ENCODE measurements around the gene RBM34.
"Not testable (repeated sequence)": the region's sequence is repeated elsewhere in the genome, so short reads cannot be mapped to it uniquely, and the experiment has no call there.

Gene RBM34, protein sequence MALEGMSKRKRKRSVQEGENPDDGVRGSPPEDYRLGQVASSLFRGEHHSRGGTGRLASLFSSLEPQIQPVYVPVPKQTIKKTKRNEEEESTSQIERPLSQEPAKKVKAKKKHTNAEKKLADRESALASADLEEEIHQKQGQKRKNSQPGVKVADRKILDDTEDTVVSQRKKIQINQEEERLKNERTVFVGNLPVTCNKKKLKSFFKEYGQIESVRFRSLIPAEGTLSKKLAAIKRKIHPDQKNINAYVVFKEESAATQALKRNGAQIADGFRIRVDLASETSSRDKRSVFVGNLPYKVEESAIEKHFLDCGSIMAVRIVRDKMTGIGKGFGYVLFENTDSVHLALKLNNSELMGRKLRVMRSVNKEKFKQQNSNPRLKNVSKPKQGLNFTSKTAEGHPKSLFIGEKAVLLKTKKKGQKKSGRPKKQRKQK

DNA sequence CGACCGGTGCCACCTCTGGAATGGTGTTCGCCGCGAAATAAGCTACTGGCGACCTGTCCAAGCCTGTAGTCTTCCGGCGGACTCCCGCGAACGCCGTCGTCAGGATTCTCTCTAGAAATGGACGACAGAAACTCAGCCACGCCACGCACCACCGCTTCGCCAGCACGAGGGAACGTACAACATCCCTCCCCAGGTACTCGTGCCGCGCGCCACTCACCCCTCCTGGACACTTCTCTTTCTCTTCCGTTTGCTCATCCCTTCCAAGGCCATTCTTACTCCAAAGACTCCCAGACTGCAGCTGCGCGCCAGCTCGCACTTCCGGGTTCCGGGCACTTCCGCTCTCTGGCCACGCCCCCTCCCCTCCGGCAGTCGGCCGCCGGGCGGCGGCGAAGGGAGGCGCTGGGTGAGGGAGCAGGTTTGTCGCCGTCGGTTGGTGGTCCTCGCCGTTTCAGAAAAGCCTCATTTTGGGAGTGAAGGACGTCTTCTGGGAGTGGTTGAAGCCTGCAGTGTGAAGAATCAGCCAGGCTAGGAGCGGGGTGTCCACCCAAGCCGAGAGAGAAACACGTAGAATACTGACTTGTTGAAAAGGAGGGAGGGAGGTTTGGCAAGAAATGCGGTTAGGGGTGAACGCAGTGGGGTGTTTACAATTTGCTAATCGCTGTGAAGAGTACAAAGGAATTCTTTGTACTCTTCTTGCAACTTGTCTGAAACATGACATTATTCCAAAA, at the start of gene RBM34:
Gene RBM34 (minus strand): TSS at position 294 of the 728 bp plus-strand sequence. CDS start 24 bp downstream, at position 270.
- peak; percentile 90 for DNase-seq (ENCODE audit: low read depth)

DNA sequence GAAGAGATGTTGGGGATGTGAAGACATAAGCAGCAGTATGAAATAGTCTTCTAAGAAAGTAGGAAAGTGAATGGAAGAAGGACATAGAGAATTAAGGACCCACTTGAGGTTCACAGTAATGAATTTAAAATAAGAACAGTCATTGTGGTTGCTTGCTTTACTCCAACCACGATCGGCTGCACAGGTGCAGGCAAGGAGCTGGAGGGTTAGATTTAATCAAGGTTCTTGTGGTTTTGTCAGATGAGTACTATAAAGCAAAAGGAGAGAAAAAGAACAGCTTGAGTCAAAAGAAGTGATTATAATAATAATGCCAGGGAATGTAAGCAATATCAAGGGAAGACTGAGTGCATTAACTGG, 46.1 kb upstream of the RBM34 start:
- DNase-seq (ENCODE audit: low read depth), result peak; percentile 15

DNA sequence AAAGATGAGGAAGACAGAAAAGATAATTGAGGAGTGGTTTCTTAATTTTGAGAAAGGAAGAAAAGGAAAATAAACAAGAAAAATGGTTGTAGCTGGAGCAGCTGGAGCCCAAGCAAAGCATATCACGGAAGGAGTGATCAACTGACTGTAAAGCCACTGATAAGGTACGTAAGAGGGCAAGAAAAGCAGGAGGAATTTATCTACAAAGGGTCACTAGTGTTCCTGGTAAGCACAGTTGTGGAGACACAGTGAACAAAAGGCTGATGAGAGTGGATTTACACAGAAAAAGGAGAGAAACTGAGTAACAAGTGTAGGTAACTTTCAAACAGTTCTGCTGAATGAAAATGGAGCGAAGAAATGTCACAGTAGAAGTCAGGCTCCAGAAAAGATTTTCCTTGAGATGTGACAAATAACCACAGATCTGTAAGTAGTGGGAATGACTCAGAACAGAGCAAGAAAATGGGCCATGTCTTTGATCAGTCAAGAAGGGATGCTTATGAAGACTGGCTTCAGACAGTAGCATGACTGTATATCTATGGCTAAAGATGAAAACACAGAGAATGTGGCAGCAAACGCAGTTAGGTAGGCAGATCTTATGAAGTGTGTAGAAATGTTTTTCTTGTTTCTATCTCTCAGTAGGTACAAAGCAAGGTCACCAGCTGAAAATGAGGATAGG, 45.6 kb upstream of the RBM34 start:
- no peak for DNase-seq (ENCODE audit: low read depth)

DNA sequence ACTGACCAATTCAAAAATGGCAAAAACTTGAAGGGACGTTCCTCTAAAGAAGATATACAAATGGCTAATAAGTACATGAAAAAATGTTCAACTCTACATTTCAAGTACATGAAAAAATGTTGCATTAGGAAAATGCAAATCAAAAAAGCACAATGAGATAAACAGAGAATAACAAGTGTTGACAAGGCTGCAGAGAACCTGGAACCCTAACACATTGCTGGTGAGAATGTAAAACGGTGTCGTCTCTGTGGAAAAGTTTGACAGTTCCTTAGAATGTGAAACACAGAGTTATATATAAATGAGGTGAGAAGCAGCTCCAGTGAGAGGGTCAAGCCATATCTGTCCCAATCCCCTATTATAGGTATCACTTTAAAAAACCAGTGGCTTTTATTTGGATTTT, 44.6 kb upstream of the RBM34 start:
- no peak for DNase-seq (ENCODE audit: low read depth)

DNA sequence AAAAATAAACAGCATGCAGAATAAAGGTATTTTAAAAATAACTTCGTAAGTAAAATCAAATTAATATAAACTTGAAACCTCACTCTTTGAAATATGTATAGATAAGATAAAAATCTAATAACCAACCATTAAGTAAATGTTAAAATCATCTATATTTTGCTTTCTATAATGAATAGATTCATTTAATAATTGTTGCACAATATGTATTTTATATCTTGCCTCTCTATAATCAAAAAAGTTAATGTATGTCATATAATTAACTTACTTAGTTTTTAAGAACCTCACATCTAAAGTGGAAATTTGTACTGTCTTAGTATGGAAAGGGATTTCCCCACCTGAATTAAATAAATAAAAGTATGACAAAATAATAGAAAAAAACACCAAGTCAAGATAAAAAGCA, 42.4 kb upstream of the RBM34 start:
- DNase-seq (ENCODE audit: low read depth), result no peak

DNA sequence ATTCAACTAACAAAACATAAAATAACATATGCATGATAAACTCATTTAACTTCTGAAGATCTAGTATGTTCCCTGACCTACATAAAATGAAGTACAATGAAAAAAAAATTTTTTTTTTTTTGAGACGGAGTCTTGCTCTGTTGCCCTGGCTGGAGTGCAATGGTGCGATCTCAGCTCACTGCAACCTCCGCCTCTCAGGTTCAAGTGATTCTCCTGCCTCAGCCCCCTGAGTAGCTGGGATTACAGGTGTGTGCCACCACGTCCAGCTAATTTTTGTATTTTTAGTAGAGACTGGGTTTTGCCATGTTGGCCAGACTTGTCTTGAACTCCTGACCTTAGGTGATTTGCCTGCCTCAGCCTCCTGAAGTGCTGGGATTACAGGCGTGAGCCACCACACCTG, 41.4 kb upstream of the RBM34 start:
- not testable (repeated sequence) for DNase-seq (ENCODE audit: low read depth)

DNA sequence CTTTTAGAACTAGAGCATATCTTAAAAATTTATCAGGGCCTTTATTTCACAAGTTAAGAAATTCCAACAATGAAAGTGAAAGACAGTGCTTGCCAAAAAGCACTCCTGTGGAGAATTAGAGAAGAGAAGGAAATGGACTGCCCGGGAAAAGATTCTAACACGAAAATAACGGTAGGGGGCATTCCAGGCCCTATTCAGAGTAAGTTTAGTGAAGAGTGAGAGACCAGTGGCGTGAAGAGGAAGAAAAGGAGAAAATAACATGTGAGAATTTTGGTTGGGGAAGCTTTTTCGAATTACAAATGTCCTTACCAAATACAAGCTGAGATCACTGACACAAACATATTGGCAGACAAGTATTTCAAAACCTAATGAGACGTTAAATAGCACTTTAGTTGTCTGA, 38.4 kb upstream of the RBM34 start:
- DNase-seq (ENCODE audit: low read depth), result no peak

DNA sequence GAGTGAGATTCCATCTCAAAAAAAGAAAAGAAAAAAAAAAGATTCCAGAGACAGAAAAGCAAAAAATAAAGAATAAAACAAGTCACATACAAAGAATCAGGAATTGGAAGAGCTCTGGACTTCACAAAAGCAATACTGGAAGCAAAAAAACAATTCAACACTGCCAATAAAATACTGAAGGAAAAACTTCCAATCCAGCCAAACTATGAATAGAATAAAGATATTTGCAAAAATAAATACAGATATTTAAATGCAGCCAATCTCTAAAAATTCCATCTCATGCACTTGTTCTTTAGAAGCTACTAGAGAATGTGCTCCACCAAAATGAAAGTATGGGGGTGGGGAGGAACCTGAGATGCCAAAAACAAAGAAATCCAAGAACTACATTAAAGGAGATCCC, 29.4 kb upstream of the RBM34 start:
- no peak for DNase-seq (ENCODE audit: low read depth)

DNA sequence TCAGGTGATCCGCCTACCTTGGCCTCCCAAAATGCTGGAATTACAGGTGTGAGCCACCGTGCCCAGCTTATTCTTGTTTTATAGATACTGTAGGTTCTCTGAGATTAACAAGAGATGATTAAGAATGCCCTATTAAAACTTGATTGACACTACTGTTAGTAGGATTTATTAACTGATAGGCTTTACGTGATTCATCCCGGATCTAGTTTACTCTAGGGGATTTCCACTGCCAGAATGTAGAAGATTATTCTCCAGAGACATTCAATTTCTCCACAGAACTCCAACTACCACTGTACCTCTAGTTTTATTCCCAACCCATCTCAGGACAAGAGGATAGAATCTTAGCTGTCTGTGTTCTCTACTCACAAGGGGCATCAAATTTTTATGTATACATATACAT, 26.3 kb upstream of the RBM34 start:
- no peak for DNase-seq (ENCODE audit: low read depth)

DNA sequence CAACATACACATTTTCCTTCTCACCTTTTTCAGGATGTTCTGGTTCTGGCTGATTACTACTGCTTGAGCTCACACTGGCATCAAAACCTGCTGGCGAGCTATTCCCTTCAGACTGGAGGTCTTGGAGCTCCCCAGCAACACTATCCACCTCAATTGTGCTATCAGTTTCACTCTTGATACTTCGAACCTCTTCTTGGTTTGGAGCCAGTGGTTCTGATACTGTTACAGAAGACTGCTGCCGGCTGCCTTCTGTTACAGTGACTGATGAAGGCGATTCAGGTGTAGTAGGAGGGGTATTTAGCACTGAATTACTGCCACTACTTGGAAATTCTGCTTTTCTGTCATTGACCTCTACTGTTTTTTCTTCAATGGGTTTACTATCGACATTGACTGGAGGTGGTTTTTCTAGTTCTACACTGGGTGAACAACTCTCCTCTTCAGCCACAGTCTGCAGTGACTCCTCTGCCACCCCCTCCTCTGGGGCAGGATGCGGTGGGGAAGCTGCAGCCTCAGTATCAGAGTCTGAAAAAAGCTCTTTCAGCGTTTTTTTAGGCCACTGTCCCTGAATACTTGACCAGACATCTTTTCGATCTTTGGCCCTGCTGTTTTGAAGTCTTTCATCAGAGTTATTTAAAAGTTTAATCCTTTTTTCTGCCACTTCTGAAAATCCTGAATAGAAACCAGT, 20.7 kb upstream of the RBM34 start:
- no peak for DNase-seq (ENCODE audit: low read depth)

DNA sequence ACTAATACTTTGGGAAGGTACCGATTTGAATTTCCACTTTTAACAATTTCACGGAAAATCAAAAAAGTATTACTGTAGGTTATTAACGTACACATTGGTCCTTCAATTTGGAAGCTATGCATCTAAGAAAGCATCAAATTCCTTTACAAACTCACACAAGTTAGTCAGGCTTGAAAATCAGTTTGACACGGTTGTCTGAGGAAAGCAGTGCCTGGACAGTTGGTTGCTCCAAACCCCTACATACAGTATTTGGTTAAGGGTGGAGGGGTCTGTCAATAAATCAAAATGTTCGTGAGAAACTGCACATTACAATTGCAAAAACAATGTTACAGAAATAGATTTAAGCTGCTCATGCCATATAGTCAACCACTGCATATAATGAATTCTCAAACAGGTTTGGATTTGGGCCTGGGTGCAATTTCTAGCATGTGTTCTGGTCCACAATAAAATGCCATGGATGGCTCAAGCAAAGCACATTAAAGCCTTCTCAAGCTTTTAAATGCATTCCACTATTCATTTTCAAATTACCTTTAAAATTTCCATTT, 19.9 kb upstream of the RBM34 start:
- no peak for DNase-seq (ENCODE audit: low read depth)

DNA sequence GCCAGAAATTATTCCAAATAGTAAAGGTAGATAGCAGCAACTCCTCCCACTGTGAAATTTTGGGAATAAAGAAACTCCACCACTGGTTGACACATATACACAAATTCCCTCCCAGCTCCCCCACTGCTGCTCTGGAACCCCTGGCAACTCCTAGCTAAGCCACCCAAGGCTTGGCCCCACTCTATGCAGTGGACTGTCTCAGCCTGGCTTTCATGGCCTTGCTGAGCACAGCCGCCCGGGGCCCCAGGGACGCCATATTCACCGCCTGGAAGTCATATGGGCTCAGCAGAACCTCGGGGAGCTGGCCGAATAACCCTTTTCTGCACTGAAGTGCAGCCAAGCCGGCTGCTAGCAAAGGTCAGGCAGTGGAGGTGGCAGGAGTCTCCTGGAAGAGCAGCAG, 15.4 kb upstream of the RBM34 start:
- no peak for DNase-seq (ENCODE audit: low read depth)

DNA sequence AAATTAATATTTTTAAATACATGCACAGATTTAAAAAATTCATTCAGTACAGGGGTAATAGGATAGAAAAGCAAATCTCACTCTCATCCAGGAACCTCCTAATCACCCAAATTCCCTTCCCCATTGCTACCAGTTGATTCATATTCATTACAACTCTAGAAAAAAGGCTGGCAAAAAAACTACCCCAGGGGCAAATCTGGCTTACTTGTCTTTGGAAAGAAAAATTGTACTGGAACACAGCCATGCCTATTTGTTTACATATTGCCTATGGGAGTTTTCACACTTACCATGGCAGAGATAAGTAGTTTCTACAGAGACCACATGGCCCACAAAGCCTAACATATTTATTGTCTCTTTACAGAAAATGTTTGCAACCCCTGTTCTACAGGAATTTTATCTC, 8.9 kb upstream of the RBM34 start:
- DNase-seq (ENCODE audit: low read depth), result no peak

DNA sequence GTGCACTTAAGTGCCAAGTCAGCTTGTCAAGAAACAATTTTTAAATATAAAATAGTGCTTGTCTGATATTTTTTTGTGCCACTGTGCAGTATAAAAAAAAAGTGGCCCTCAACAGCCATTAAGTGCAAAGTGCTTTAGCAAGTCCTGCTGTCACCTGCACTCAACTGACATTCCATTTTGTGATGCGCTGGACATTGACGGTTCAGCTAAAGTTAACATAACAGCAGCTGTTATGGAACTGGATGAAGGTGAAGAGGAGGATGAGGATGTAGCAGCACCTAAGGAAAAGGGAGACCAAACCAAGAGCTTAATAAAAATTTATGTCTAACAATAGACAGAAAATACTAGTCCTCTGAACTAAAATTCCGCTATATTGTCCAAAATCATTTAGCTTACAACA, 7.3 kb upstream of the RBM34 start:
- DNase-seq (ENCODE audit: low read depth), result no peak

DNA sequence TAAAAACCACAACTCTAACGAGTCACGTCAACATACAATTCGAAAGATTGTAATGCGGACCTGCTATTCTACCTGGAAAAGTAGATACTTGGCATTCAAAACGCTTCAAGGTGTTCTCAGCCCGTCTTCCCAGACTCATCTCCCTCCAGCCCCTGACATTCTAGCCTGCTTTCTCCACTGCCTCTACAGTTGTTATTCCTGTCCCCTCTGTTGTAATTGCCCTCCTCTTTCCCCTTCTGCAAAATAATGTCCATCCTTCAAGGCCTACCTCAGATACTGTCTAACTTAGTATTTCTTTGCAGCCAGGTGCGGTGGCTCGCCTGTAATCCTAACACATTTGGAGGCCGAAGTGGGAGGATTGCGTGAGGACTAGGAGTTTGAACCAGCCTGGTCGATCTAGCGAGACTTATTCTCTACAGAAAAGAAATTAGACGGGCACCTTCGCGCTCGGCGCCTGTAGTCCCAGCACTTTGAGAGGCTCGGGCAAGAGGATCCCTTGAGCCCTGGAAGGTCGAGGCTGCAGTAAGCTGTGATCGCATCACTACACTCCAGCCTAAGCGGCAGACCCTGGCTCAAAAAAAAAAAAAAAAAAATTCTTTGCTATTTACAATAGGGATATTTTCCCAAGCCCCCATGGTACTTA, 756 bp upstream of the RBM34 start:
- DNase-seq (ENCODE audit: low read depth), result no peak

DNA sequence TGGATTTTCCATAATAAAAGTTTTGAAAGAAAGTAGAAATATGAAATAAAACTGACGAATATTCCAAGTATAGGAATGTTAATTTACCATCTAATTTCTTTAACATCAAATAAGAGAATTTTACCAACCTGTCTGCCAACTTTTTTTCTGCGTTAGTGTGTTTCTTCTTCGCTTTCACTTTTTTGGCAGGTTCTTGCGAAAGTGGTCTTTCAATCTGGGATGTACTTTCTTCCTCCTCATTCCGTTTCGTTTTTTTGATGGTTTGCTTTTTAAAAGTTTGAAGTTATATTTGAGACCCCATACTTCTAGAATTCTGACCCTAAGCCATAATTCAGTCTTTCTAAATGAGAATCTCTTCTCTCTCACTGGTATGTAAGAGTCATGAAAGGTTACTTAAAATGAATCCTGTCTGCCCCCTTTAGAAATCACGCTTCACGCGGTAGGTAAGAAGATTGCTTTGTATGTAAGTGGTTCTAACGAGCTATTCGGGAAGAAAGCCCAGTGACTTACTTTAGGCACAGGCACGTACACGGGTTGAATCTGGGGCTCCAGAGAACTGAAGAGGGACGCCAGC, 580 bp downstream of the RBM34 start:
- no peak for DNase-seq (ENCODE audit: low read depth)

DNA sequence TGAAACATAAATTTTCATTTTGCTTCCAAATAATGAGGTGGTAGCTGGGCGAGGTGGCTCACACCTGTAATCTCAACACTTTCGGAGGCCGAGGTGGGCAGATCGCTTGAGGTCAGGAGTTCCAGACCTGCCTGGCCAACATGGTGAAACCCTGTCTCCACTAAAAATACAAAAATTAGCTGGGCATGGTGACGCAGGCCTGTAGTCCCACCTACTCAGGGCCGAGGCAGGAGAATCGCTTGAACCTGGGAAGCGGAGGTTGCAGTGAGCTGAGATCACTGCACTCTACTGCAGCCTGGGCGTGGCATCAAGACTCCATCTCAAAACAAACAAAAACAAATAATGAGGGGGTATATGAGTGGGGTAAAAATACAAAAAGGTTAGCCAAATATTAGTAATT, 1.1 kb downstream of the RBM34 start:
- DNase-seq (ENCODE audit: low read depth), result not testable (repeated sequence)

DNA sequence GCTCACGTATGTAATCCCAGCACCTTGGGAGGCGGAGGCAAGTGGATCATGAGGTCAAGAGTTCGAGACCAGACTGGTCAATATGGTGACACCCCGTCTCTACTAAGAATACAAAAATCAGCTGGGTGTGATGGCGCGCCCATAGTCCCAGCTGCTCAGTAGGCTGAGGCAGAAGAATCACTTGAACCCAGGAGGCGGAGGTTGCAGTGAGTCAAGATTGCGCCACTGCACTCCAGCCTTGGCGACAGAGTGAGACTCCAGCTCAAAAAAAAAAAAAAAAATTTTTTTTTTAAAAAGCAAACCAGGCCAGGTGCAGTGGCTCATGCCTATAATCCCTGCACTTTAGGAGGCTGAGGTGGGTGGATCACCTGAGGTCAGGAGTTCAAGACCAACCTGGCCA, 1.8 kb downstream of the RBM34 start:
- not testable (repeated sequence) for DNase-seq (ENCODE audit: low read depth)

DNA sequence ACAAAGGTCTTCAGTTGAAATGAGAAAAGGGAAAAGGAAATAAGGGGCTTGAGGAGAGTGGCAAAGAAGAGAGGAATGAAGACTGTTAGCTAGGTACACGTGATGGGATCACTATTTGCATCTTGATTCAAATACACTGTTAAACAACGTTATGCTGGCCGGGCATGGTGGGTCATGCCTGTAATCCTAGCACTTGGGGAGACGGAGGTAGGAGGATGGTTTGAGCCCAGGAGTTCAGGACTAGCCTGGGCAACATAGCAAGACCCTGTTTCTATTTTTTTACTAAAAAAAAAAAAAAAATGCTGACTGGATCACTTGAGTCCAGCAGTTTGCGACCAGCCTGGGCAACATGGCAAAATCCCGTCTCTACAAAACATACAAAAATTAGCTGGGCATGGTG, 2.4 kb downstream of the RBM34 start:
- no peak for DNase-seq (ENCODE audit: low read depth)

DNA sequence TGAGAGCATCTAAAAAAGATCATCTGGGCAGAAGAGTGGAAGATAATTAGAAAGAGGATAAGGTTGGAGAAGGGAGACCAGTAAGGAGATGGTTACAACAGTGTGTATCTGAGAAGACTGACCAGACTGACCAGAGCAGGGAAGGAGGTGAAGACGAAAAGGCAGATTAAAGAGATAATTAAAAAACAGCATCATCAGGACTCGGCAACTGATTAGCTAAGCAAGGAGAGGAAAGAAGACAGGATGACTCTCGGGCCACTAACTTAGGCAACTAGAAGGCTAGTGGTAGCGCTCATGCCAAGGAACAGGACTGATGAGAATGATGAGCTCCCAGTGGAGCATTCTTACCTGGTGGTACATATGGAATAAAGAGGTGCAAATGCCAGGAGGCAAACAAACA, 3.9 kb downstream of the RBM34 start:
- no peak for DNase-seq (ENCODE audit: low read depth)

DNA sequence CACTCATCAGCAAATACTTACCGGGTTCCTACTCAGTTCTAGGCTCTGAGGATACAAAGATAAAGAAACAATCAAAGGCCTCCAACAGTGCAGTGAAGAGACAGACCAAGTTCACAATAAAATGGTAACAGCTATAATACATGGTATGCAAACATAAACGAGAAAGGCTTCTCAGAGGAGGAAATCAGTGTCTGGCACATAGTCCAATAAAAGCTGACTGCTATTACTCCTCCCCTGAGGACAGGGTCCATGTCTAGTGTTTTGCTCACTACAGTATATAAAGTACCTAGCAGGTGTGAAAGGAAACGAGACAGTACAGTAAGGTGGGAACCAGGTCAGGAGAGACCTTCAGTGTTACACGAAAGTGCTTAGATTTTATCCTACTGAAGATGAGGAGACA, 4.3 kb downstream of the RBM34 start:
- no peak for DNase-seq (ENCODE audit: low read depth)

Data from activated T-helper 9 cell treated with anti-CD3 and anti-CD28 coated beads, Interleukin-2, amount 50 U/mL, for 16 hours (primary cell).